Dedifferentiated amniotic fluid mesenchymal stem cell (primary cell): ENCODE results near the gene FGF14.

Experiments used
- DNase-seq: peaks from one replicate; pipeline ENCODE4 v3.0.0-alpha.2; 2016; ENCODE audit errors: extremely low spot score

Gene FGF14

DNA sequence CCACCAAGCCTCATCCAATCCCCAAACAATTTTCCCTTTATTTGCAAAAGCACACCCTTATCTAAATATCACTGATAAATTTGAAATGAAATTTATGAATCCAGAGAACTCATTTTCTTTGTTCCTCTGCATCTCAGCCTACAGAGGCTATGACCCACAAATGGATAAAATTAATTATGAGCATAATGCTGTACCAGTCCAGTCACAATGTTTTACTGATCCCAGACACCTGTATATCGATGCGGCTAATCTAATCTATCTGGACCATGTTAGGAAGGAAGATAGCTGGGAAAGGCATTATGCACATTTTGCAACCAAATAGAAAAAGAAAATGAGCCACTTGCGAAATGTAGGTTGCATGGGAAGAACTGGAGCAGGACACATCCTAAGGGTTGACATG, 150.0 kb downstream of the FGF14 start:
- DNase-seq, result no peak

GRCh38 chr13:102250448-102250847, 151.4 kb downstream of the FGF14 start:
- DNase-seq, result no peak

GRCh38 chr13:102244607-102245227, 157.1 kb downstream of the FGF14 start:
- no peak for DNase-seq

DNA sequence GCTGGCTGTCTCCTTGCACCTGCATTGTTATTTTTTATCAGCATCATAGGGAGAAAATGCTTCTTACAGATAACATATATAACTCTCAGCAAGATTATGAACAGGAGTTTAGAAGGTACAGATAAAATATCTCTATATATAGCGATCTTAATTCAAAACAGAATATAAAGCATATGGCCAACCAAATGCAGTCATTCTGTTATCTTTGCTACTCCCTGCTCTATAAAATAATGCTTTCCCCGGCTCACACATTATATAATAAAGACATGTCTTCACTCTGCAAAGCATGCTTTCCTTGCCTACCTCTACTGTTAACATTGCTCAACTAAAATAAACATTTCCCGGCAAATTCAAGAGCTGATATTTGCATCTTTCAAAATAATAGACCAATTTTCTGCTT, 161.7 kb downstream of the FGF14 start:
- DNase-seq, result no peak

DNA sequence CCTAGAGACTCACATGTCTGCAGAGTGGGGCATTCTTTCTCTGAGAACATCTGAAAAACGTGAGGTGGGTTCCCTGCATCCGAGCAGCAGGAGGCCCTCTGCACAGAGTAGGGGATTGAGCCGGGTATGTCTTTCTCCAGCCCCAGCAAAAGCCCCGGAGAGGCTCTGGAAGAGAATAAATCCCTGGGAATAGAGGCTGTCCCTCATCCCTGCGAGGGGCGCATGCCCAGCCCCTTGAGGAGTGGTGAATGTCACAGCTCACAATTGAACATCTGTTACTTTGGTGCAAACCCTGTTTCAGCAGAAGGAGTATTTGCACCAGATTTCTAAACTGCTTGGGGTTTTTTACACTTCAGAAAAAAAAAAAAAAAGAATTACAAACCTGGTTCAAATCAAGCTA, 164.6 kb downstream of the FGF14 start:
- DNase-seq, result no peak

DNA sequence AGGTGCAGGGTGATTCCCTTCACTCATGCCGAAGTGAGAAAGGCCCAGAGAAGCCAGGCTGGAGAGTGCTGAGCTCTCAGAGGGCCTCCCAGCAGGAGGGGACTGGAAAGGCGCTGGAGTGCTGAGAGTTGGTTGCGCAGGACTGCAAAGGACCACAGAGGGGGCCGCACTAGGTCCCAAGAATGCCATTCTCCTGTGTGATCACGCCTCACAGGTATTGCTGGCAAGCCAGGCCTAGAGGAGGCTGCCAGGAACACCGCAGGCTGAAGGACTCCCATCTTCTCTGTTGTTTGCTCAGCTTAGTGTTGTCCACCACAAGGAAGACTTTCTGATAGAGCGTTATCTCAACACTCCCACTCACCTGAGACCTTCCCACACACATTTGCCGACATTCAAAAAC, 165.0 kb downstream of the FGF14 start:
- DNase-seq, result no peak

DNA sequence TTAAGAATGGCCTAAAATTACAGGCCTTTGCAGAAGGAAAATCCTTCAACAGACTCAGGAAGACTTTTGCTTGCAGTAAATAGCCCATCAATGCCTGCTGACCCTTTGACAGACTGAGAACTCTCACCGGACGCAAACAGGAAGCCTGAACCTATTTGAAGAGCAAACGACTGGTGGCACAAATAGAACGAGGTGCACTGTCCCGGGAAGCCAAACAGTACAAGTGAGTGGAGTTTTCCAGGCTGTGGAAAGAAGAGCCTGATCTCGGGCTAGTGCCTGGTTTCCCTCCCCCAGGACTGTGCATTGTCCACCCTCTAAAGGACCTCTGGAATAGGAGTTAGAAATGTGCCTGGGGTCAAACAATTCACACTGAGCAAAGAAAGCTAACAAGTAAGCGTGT, 165.5 kb downstream of the FGF14 start:
- no peak for DNase-seq

- DNase-seq, result no peak
Observed at GRCh38 chr13:102235689-102236088, 166.2 kb downstream of the FGF14 start.

DNA sequence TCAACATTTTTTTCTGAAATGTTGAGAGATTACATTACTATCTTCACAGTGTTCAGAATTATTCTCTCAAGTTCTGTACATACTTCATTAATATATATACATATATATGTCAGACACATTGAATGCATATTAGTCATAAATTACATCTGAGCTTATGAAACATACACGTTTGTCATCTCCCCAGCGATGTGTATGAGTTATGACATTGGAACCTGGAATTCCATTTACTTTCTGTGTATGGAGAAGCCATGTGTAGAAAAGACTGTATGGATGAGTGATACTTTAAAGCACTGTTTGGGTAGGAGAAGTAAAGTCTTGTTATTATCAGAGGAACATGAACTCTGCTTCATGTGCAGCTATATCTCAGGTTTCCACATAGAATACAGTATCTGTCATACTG, 167.2 kb downstream of the FGF14 start:
- DNase-seq, result no peak

DNA sequence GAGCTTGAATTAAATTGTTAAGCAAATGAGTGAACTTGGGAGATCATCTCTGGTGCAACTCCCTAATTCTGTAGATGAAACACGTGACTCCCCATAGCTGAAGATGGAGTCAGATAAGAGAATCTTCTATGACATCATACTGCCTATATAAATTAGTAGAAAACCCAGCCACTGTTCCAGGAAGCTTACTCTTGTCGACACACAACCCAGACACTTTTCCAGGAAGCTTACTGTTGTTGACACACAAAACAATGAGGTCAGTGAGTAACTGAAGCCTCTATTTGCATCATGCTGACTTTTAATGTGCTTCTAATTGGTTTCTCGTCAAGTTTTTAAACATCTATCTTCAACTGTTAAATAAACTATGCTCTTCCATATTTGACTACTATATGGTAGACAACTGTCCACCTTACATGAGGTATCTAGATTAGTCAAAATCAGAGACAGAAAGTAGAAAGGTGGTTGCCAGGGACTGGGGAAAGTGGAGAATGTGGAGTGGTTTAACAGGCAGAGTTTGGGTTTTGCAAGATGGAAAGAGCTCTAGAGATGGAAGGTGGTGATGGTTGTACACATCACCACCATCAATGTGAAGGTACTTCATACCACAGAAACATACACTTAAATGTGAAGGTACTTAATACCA, 168.2 kb downstream of the FGF14 start:
- DNase-seq, result no peak

- no peak for DNase-seq
Observed at GRCh38 chr13:102231479-102231878, 170.4 kb downstream of the FGF14 start.

GRCh38 chr13:102227741-102228140, 174.1 kb downstream of the FGF14 start:
- DNase-seq, result no peak

GRCh38 chr13:102226591-102226990, 175.3 kb downstream of the FGF14 start:
- no peak for DNase-seq

- no peak for DNase-seq
Observed at GRCh38 chr13:102225892-102226291, 176.0 kb downstream of the FGF14 start.

DNA sequence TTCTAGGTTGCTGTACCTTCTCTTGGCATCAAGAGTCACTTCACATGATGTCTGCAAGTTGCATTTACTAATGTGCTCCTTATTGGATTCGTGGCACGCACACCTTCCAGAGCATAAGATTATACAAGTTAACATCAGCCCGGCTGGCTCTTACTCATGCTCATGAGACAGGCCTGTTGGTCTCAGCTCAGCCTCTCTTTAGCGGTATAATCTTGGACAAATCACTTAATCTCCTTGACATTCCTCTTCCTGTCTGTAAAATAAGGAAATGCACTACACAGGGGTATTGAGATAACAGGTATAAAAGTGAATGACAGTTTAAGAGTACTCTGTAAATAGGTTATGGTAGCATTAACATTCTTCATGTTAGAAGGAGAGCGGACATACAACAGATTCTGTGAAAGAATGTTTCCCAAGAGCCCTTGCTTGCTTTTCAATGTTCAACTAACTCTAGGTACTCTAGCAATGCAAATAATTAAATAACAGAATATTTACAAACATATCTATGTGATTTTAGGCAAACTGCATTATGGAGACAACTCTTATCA, 181.1 kb downstream of the FGF14 start:
- DNase-seq, result no peak

DNA sequence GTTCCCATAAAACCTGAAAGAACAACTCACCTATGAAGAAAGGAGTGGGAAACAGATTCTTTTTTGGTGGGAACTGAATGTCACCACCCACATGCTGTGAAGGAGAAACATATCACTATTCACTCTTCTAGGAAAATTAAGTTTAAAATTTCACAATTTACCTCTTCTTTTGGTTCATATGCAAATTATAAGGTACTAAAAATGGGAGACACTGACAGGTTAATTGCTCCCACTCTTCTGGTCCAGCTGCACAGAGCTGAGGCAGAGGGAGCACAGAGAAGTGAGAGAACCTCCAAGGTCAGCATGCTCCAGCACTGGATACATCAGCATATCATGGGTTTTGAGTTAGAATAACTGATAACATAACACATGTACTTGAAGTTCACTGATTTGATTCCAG, 186.9 kb downstream of the FGF14 start:
- DNase-seq, result no peak

DNA sequence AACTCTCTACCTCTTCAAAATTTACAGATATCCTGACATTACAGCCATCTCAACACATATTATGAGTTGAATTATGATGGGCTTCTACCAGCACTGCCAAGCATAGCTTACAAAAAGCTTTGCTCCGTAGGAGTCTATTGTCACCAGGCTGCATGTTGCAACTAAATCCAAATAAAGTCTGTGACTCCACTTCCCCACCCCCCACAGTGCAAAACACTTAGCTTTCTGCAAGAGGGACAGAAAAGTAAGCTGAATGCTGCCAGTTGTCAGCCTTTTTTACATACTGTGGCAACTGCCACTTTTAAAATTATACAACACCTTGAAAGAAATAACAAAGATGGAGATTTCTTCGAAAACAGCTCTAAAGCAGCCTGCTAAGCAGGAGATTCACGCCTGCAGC, 189.1 kb downstream of the FGF14 start:
- DNase-seq, result no peak

DNA sequence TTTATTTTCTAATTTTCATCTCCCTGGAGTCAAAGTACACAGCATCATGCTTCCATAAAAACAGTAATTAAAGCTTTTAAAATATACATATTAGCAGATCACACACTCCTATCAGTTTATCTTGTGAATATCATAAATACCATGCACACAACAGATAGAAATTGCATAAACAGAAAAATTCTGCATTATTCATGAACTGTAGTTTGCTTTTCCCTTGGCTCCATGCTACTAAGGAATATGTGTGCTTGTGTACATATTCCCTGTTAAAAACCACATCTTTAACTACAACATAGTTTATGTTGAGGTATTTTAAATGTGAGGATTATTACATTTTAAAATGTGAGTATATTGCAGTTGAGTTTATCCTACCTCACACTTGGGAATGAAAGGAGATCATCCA, 193.5 kb downstream of the FGF14 start:
- DNase-seq, result no peak

DNA sequence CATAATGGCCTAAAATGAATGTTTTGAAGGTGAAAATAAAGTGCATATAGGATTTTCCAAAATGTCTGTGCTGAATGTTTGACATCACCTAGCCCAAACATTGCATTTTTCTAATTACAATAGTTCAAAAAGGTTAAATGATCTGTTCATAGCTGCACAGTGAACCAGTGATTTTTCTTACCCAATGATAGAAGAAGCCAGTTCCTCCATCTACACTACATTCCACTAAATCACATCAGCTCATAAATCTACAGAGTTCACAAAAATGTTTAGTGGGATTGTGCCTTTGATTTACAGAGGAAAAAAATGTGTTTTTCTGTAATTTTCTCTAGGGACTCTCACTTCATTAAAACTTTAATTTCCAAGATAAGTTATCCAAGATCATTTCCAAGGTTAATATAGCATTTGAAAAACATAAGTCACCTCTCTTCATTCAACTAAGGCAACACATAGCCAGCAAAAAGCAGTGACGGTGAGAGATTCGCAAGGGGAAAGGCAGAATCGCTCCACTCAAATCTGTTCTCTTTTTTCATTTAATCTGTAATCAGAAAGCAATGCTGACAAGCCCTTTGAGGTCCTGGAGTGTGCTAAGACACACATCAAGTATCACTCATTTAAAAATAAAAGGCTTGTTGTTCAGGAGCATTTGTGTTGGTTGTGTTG, 194.0 kb downstream of the FGF14 start:
- no peak for DNase-seq

DNA sequence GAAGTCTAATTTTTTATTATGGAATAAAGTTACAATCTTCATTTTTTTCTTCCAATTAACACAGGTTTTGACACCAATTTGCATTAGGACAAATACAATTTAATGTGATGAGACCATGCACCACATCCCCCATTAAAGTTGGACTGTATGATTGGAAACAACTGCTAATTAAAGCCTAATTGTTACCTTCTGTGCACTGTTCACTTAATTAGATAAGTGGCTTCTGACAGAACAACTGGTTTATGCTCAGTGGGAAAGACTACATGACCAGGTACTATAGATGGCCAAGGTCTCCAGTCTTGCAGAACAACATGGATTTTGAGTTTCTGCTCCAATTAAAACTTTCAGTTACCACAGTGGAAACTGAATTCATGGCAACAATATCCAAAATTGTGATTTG, 198.1 kb downstream of the FGF14 start:
- DNase-seq, result no peak

GRCh38 chr13:102198418-102199311, 203.2 kb downstream of the FGF14 start:
- no peak for DNase-seq

GRCh38 chr13:102197193-102197592, 204.7 kb downstream of the FGF14 start:
- DNase-seq, result no peak
